ELR (cell line): ENCODE results near the gene TMEM108.
"Not testable (repeated sequence)": the region's sequence is repeated elsewhere in the genome, so short reads cannot be mapped to it uniquely, and the experiment has no call there.

ENCODE experiments used
- DNase-seq: peaks from one replicate; pipeline ENCODE4 v3.0.0-alpha.2; 2015; ENCODE audit warnings: low read depth

Gene TMEM108

GRCh38 chr3:133038089-133038730 is at the start of gene TMEM108:
Gene TMEM108, plus strand, starts transcription at chr3:133038391.
- peak; percentile 17 for DNase-seq

GRCh38 chr3:132995971-132996370 is 42.2 kb upstream of the TMEM108 start:
- DNase-seq = no peak

- no peak for DNase-seq
Measured at GRCh38 chr3:132997404-132998185, 40.6 kb upstream of the TMEM108 start.

- DNase-seq = not testable (repeated sequence)
Measured at GRCh38 chr3:133005032-133005431, 33.2 kb upstream of the TMEM108 start.

- DNase-seq = no peak
Measured at GRCh38 chr3:133007601-133008000, 30.6 kb upstream of the TMEM108 start.

GRCh38 chr3:133014325-133014724 is 23.9 kb upstream of the TMEM108 start:
- DNase-seq = no peak

- DNase-seq = not testable (repeated sequence)
Measured at GRCh38 chr3:133015573-133015972, 22.6 kb upstream of the TMEM108 start.

GRCh38 chr3:133016838-133017309 is 21.3 kb upstream of the TMEM108 start:
- no peak for DNase-seq

- no peak for DNase-seq
Measured at GRCh38 chr3:133018921-133019320, 19.3 kb upstream of the TMEM108 start.

GRCh38 chr3:133021206-133021605 is 17.0 kb upstream of the TMEM108 start:
- no peak for DNase-seq

GRCh38 chr3:133023362-133023761 is 14.8 kb upstream of the TMEM108 start:
- DNase-seq = no peak

- DNase-seq = no peak
Measured at GRCh38 chr3:133025546-133025945, 12.6 kb upstream of the TMEM108 start.

- DNase-seq = no peak
Measured at GRCh38 chr3:133032301-133032700, 5.9 kb upstream of the TMEM108 start.

GRCh38 chr3:133037436-133037835 is 755 bp upstream of the TMEM108 start:
- DNase-seq = no peak

- no peak for DNase-seq
Measured at GRCh38 chr3:133038731-133039375, 662 bp downstream of the TMEM108 start.

GRCh38 chr3:133040696-133041523 is 2.7 kb downstream of the TMEM108 start:
- peak; percentile 77 for DNase-seq

GRCh38 chr3:133041524-133041829 is 3.3 kb downstream of the TMEM108 start:
- DNase-seq = no peak

GRCh38 chr3:133042778-133043177 is 4.6 kb downstream of the TMEM108 start:
- DNase-seq = no peak

GRCh38 chr3:133047980-133048379 is 9.8 kb downstream of the TMEM108 start:
- no peak for DNase-seq

GRCh38 chr3:133049491-133049890 is 11.3 kb downstream of the TMEM108 start:
- DNase-seq = no peak

- no peak for DNase-seq
Measured at GRCh38 chr3:133050891-133051290, 12.7 kb downstream of the TMEM108 start.

GRCh38 chr3:133053532-133053931 is 15.3 kb downstream of the TMEM108 start:
- no peak for DNase-seq
